NCI-H2107 treated with DMSO at 0.1 percent for 48 hours (cell line): ENCODE results near the gene BEX4.
A peak's percentile ranks its signal among the peaks of the same experiment; 100 is the strongest.
"Not testable (repeated sequence)": the region's sequence is repeated elsewhere in the genome, so short reads cannot be mapped to it uniquely, and the experiment has no call there.

ENCODE experiments used
- DNase-seq: peaks from one replicate; lab custom pipeline; 2025; ENCODE audit not compliant: unreplicated experiment; lab: John Stamatoyannopoulos, UW

Gene BEX4

DNA sequence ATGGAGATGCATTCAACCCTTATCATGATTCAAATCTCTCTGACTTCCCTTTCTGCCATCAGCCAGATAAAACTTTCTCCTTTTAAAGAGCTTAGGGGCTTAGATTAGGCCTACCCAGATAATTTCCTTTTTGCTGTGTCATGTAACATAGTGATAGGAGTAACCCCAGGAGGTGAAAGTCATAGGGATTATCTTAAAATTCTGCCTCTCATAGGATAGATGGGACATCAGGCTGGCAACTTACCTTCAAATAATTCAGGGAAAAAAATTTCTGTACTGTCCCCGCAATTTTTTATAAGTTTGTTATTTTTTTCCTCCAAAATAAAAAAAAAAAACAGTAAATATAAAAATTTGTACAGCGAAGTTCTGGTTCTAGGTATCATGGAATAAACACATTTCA lies 20.7 kb downstream of the BEX4 start:
- not testable (repeated sequence) for DNase-seq

DNA sequence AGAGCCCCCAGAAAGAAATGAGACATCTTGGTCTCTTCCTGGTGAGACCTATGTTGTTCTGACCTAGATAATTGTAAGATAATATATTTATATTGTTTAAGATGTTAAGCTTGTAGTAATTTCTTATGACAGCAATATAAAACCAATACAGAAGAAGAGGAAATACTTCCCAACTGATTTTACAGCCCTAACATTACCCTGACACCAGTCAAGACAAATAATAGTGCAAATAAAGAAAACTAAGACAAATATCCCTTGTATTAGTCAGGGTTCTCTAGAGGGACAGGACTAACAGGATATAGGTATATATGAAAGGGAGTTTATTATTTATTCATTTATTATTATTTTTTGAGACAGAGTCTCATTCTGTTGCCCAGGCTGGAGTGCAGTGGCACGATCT lies 21.4 kb downstream of the BEX4 start:
- no peak for DNase-seq

DNA sequence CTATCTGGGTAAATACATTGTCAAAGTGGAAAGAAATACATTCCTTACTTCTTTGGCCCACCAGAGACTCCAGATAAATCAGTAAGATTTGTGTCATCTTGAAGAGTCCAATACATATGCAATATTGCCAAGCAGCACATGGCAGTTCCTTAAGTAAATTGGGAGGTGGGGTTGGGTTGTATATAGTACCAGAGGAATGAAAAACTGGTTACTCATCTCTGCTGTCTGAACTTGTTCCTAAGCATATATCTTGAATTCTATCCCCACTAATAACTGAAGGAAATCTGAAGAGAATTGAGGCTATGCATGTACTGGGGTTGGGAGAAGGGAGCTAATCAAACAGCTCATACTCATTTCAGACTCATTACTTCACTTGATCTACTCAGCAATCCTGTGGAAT lies 25.2 kb downstream of the BEX4 start:
- DNase-seq = no peak

DNA sequence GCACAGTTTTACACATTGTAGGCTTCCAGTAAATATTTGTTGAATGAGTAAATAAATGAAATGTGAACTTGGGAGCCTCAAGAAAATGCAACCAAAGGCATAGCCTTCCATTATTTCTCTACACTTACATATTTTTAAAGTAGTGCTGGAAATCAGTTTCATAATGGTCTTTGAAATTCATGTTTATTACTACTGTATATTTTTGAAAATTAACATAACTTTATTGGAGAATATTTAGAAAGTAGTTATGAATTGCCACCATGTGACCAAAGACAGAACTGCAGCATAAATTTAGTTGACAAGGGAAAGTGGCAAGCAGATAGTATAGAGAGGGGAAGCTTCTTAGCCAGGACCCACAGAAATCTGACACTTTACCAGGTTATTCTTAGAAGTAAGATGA lies 33.6 kb downstream of the BEX4 start:
- peak; percentile 15 for DNase-seq

DNA sequence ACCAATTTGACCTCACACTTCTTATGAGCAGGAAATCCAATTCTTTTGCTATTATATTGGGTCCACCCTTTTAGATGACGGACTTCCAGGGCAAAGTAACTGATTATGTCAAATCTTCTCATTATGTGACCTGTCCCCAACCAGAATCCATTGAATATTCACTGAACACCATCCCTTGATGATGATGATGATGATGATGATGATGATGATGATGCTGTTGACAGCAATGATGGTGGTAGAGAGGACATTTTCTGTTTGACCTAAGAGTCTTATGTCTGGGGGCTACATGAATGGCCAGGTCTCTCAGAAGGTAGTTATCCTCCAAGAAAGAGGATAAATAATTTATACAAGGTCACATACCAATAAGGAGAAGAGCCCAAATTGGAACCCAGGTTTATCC lies 34.9 kb downstream of the BEX4 start:
- DNase-seq = no peak

DNA sequence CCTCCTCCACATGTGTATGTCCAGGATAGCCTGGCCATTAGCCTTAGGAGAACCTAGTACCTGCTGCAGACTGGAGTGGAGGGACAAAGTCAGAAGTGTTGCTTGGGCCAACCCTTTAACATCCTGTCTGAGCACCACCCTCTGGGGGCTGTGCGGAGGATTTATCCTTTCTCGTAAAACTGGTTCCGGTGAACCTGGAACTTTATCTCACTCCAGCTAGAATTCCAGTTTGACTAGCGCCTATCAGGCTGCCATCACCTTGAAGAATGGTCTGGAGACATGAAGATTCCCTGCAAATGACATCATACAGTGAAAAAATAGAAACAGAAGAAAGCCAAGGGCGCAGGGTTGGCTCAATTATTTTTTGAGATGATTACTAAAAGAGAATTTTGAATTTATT lies 36.1 kb downstream of the BEX4 start:
- no peak for DNase-seq

DNA sequence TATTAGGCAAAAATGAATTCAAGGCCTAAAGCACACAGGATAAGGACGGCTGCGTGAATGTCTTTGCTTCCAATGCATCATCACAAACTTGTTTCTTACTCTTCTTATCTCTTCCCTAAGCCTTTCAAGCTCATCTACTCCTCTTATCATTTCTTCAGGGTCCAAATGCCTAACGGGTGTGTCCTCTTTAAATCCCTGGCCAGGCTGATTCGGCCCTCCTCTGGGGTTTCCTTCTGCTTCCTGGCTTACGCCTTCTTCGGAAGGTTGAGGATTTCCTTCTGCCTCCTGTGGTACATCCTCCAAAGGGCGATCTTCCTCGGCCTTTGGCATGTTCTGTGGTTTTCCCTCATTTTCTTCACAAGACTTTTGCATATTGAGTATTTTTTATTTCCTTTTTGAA lies 38.7 kb downstream of the BEX4 start:
- no peak for DNase-seq

GRCh38 chrX:103254171-103254824 lies 39.4 kb downstream of the BEX4 start:
- peak; percentile 57 for DNase-seq

DNA sequence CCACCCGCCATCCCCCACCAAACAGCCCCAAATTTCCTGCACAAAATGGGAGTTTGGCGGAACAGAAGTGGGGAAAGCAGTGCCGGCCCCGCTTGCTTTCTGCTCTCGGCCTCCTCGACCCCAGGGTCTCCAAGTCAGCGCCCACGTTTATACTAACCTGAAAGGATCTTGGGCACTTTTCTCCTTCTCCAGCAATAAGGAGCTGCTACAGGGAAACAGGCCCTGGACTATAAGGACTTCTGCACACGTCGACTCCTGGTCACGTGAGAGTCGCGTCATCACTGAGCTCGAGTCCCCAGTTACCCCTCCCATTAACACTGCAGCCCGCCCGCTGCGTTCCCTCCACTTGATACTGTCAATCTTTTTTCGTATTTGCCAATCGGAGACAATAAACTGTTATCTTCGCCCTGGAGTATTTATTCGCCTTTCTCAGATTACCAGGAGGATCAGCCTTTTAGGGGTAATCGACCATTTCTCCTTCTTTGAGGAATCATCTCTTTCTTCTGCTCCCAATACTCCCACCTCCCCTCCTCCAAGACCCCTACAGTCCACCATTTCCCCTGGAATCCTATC lies 40.1 kb downstream of the BEX4 start, which contains the start of gene TCEAL8:
TSS of gene TCEAL8 (minus strand) at position 235 of the 573 bp plus-strand sequence. CDS start 1,176 bp downstream, outside the sequence.
- peak; percentile 87 for DNase-seq

- DNase-seq = no peak
These were observed 41.7 kb downstream of the BEX4 start for GRCh38 chrX:103256651-103257050.

DNA sequence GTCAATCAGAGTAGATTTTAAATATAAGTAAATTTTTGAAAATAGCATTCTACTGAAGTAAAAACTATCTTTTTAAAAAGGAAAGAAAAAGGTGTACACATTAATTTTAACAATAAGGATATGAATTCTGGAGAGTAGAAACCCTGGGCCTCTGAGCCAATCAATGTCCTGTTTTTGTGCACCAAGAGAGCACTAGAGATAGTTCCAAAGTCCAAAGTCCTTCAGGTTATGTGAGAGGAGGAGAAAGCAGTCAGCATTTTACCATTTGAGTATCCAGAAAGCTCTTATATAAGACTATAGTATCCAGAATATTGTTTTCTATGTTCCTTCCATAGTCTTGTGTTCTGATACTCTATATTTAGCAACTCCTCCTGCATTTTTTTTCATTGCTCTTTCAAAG lies 43.4 kb downstream of the BEX4 start:
- no peak for DNase-seq
